Loucy (cell line): Measurements from ENCODE around the gene IGFL4.
A peak's percentile ranks its signal among the peaks of the same experiment; 100 is the strongest.

Source experiments
- H2AFZ ChIP-seq: fragments of 200-600 bp; sonication (generic); 2 replicates; pipeline ENCODE4 v1.6.0; 2016; ENCODE audit warnings: antibody characterized with exemption, mild to moderate bottlenecking, low read length, moderate library complexity
- H3F3A ChIP-seq: fragments of 200-600 bp; 2 replicates; pipeline ENCODE4 v1.6.0; 2016; ENCODE audit warnings: antibody characterized with exemption, low read depth, mild to moderate bottlenecking
- H3K27me3 ChIP-seq: fragments of 200-600 bp; sonication (generic); 2 replicates; pipeline ENCODE4 v1.6.1; 2014; ENCODE audit warnings: low read length, mild to moderate bottlenecking; ENCODE audit not compliant: insufficient read depth, poor library complexity, severe bottlenecking
- H3K36me3 ChIP-seq: fragments of 200-600 bp; sonication (generic); 2 replicates; pipeline ENCODE4 v1.6.1; 2016; ENCODE audit warnings: low read length; ENCODE audit not compliant: insufficient read depth
- H3K4me1 ChIP-seq: fragments of 200-600 bp; sonication (generic); 2 replicates; pipeline ENCODE4 v1.5.1; 2014; ENCODE audit warnings: low read length, mild to moderate bottlenecking; ENCODE audit not compliant: insufficient read depth, poor library complexity, severe bottlenecking
- H3K4me2 ChIP-seq: fragments of 200-600 bp; sonication (generic); 2 replicates; pipeline ENCODE4 v1.6.0; 2014; ENCODE audit warnings: antibody characterized with exemption, low read length, low read depth, mild to moderate bottlenecking; ENCODE audit not compliant: poor library complexity, severe bottlenecking
- H3K4me3 ChIP-seq: fragments of 200-600 bp; sonication (generic); 2 replicates; pipeline ENCODE4 v1.5.1; 2014; ENCODE audit warnings: low read length, mild to moderate bottlenecking, mixed read lengths; ENCODE audit not compliant: poor library complexity, severe bottlenecking
- H3K79me2 ChIP-seq: fragments of 200-600 bp; sonication (generic); 2 replicates; pipeline ENCODE4 v1.6.1; 2014; ENCODE audit warnings: low read length; ENCODE audit not compliant: insufficient read depth
- H3K9ac ChIP-seq: fragments of 200-600 bp; sonication (generic); 2 replicates; pipeline ENCODE4 v1.6.0; 2014; ENCODE audit warnings: mild to moderate bottlenecking, low read depth, low read length, moderate library complexity; ENCODE audit not compliant: poor library complexity, severe bottlenecking
- H3K9me2 ChIP-seq: fragments of 200-600 bp; sonication (generic); replicated peaks from 2 replicates; pipeline ENCODE4 v1.6.1; 2016; ENCODE audit warnings: low read depth, low read length, mixed read lengths
- H3K9me3 ChIP-seq: fragments of 200-600 bp; sonication (generic); 2 replicates; pipeline ENCODE4 v1.6.1; 2014; ENCODE audit warnings: mild to moderate bottlenecking, antibody characterized with exemption, low read length, low read depth; ENCODE audit not compliant: insufficient read depth
- H4K20me1 ChIP-seq: fragments of 200-600 bp; sonication (generic); 2 replicates; pipeline ENCODE4 v1.6.0; 2014; ENCODE audit warnings: antibody characterized with exemption, low read length, mild to moderate bottlenecking; ENCODE audit not compliant: insufficient read depth, poor library complexity, severe bottlenecking
- CTCF ChIP-seq: fragments of 200-600 bp; sonication (generic); conservative IDR thresholded peaks from 2 replicates; pipeline ENCODE4 v1.5.1; 2014; ENCODE audit warnings: mild to moderate bottlenecking, antibody characterized with exemption, low read length
- EZH2phosphoT487 ChIP-seq: fragments of 200-600 bp; IDR thresholded peaks from 2 replicates; pipeline ENCODE4 v1.6.1; 2018; ENCODE audit warnings: antibody characterized with exemption, mild to moderate bottlenecking, moderate library complexity, borderline replicate concordance

The IGFL4 gene

DNA sequence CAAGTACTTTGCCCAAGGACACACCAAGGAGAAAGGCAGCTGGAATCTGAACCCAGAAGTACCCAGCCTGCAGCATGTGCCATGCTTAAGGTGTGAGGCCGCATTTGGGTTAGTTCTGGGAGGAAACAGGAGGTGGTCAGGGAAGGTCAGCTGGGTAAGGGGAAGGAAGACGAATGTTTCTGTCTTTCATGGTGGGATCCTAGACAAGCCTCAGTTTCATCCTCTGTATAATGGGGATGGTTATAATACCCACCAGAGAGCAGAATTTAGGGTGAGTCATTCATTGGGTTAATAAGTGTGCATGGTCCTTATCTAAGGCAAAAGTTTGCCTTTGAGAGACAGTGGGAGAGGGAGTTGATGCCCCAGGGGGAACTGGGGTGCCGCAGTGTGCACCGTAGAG is 42.0 kb downstream of the IGFL4 start:
- Histone ChIP-seq H2AFZ (no peak overlapping the region), H3K4me2 (no peak overlapping the region), H3K9me3 (no peaks in the 10 kb centered on the region), H3K36me3 (no peaks in the 10 kb centered on the region), H3K79me2 (peaks cover 22% of the 10 kb centered on the region), H3K9me2 (no peaks in the 10 kb centered on the region), H3K4me3 (no peak overlapping the region), H3F3A (no peaks in the 10 kb centered on the region), H3K4me1 (peaks cover 23% of the 10 kb centered on the region), H4K20me1 (peaks cover 4% of the 10 kb centered on the region), H3K9ac (no peak overlapping the region), H3K27me3 (no peaks in the 10 kb centered on the region)
- TF ChIP-seq CTCF (no peak), EZH2phosphoT487 (no peak)

DNA sequence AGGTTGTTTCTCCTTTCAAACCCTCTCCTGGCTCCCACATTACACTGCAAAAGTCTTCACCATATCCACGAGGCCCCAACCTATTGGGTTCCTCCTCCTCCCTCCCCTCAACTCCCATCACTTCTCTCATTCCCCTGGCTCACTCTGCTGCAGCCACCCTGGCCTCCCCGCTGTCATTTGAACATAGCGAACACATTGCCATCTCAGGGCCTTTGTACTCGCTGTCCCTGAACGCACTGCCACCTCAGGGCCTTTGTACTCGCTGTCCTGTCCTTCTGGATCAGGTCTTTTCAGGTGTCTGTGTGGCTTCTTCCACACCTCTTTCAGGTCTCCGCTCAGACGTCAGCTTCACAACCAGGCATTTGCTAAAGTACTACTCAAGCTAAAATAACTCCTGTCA is 43.9 kb downstream of the IGFL4 start:
- peak overlapping the region; percentile 78 for H3K4me2 ChIP-seq

DNA sequence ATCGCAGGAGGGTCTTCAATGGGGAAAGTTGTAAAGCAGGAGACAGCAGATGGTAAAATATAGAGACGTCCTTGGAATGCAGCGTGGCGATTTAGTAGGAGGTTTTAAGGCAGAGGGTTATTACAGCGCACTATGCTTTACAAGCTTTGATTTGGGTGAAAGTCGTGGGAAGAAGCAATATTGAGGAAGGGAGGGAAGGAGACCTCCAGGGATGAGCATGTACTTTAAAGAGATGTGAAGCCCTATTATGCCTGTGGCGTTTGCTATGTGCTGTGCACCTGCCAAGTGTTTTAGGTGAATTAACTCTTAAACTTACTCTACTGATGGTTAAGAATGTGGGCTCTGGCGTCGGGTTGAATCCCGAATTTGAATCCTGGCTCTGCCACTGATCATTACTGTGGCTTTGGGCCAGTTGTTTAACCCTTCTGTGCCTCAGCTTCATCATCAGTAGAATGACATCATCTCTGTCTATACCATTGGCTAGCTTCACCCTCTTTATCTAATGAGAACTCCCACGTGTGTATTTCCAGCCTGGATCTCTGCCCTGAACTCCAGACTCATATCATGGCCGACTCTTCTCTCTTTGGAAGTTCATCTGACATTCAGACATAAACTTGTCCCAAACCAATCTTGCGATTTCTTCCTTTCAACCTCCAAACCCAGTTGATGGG is 45.0 kb downstream of the IGFL4 start:
- Histone ChIP-seq H3K27me3 (no peaks in the 10 kb centered on the region), H3K9me3 (no peaks in the 10 kb centered on the region), H3K36me3 (no peaks in the 10 kb centered on the region), H3K9me2 (no peaks in the 10 kb centered on the region), H3K4me2 (peak overlapping the region; percentile 78), H3K79me2 (peaks cover 22% of the 10 kb centered on the region), H4K20me1 (peaks cover 4% of the 10 kb centered on the region), H3K4me3 (peak overlapping the region; percentile 84), H3F3A (no peaks in the 10 kb centered on the region), H2AFZ (peak overlapping the region; percentile 34), H3K4me1 (peaks cover 23% of the 10 kb centered on the region), H3K9ac (peak overlapping the region; percentile 83)
- no peak for TF ChIP-seq CTCF

More for the DNA sequence above, 43.9 kb downstream of the IGFL4 start:
- Histone ChIP-seq H3K4me1 (peaks cover 23% of the 10 kb centered on the region), H4K20me1 (peaks cover 4% of the 10 kb centered on the region), H3K4me3 (peak overlapping the region; percentile 84), H3K9ac (peak overlapping the region; percentile 83), H3K9me2 (no peaks in the 10 kb centered on the region), H3K79me2 (peaks cover 22% of the 10 kb centered on the region), H3F3A (no peaks in the 10 kb centered on the region), H3K36me3 (no peaks in the 10 kb centered on the region), H3K27me3 (no peaks in the 10 kb centered on the region), H3K9me3 (no peaks in the 10 kb centered on the region), H2AFZ (no peak overlapping the region)
- TF ChIP-seq EZH2phosphoT487 (no peak), CTCF (no peak)
